Measurements from ENCODE around the gene SLC7A14.

- TF ChIP-seq CTCF (IDR thresholded peaks at IDR 0.05; ENCODE audit: low read length): no peak
- no peak for TF ChIP-seq EZH2phosphoT487 (IDR thresholded peaks at IDR 0.05; ENCODE audit: low read length)
- TF ChIP-seq EZH2 (optimal IDR thresholded peaks at IDR 0.05; ENCODE audit: low read depth, low read length): no peak
These were observed 109.6 kb downstream of the SLC7A14 start for GRCh38 chr3:170476291-170476690.
